Hippocampal formation (tissue), 2 donors: Measurements from ENCODE around the gene LY86.

Experiments used
- DNase-seq, 2 donors: peaks; one replicate each; lab custom pipeline; 2025; lab: John Stamatoyannopoulos, UW

LY86 gene

GRCh38 chr6:6570929-6571671, 17.4 kb upstream of the LY86 start:
- no peak for DNase-seq

GRCh38 chr6:6575143-6575542, 13.4 kb upstream of the LY86 start:
- DNase-seq: no peak

GRCh38 chr6:6577735-6578134, 10.8 kb upstream of the LY86 start:
- no peak for DNase-seq

- no peak for DNase-seq
Observed at GRCh38 chr6:6579281-6579680, 9.2 kb upstream of the LY86 start.

GRCh38 chr6:6580225-6580856, 8.2 kb upstream of the LY86 start:
- no peak for DNase-seq

- no peak for DNase-seq
Observed at GRCh38 chr6:6581054-6581453, 7.5 kb upstream of the LY86 start.

- DNase-seq: no peak
Observed at GRCh38 chr6:6582131-6582530, 6.4 kb upstream of the LY86 start.

GRCh38 chr6:6583836-6584235, 4.7 kb upstream of the LY86 start:
- DNase-seq: no peak

GRCh38 chr6:6584310-6585002, 4.1 kb upstream of the LY86 start:
- no peak for DNase-seq

GRCh38 chr6:6585003-6585311, 3.6 kb upstream of the LY86 start:
- no peak for DNase-seq

GRCh38 chr6:6586167-6586566, 2.4 kb upstream of the LY86 start:
- no peak for DNase-seq

- no peak for DNase-seq
Observed at GRCh38 chr6:6586671-6587526, 1.6 kb upstream of the LY86 start.

- no peak for DNase-seq
Observed at GRCh38 chr6:6587696-6588063, 840 bp upstream of the LY86 start.

GRCh38 chr6:6588924-6589709, 597 bp downstream of the LY86 start:
- DNase-seq: no peak

GRCh38 chr6:6590530-6590929, 2.0 kb downstream of the LY86 start:
- DNase-seq: no peak

- DNase-seq: no peak
Observed at GRCh38 chr6:6591778-6592465, 3.4 kb downstream of the LY86 start.

- DNase-seq: no peak
Observed at GRCh38 chr6:6592826-6593475, 4.4 kb downstream of the LY86 start.

GRCh38 chr6:6593867-6594468, 5.4 kb downstream of the LY86 start:
- no peak for DNase-seq

- no peak for DNase-seq
Observed at GRCh38 chr6:6595025-6595424, 6.5 kb downstream of the LY86 start.

GRCh38 chr6:6595952-6596351, 7.4 kb downstream of the LY86 start:
- no peak for DNase-seq
